ENCODE results near the gene POLD3.

POLD3 gene

GRCh38 chr11:74637700-74638099 is 45.3 kb downstream of the POLD3 start:
- CTCF ChIA-PET = interaction anchor here (0.8 to 1.7 kb wide), 4 partner anchors 26 to 102 kb away, joined by 3 to 5 read pairs (median 3); no protein-coding TSS in a partner anchor
- TF ChIP-seq, protein P1, sequence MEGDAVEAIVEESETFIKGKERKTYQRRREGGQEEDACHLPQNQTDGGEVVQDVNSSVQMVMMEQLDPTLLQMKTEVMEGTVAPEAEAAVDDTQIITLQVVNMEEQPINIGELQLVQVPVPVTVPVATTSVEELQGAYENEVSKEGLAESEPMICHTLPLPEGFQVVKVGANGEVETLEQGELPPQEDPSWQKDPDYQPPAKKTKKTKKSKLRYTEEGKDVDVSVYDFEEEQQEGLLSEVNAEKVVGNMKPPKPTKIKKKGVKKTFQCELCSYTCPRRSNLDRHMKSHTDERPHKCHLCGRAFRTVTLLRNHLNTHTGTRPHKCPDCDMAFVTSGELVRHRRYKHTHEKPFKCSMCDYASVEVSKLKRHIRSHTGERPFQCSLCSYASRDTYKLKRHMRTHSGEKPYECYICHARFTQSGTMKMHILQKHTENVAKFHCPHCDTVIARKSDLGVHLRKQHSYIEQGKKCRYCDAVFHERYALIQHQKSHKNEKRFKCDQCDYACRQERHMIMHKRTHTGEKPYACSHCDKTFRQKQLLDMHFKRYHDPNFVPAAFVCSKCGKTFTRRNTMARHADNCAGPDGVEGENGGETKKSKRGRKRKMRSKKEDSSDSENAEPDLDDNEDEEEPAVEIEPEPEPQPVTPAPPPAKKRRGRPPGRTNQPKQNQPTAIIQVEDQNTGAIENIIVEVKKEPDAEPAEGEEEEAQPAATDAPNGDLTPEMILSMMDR (IDR thresholded peaks at IDR 0.05; ENCODE audit: control extremely low read depth, extremely low read depth, low read depth, missing control alignments) = no peak
- DNase-seq (ENCODE audit: extremely low spot score) = no peak
- POLR2A ChIA-PET = interaction anchor here (0.7 kb wide), 2 partner anchors 72 to 1262 kb away, joined by 4 read pairs; partner anchors contain the start of gene RELT

DNA sequence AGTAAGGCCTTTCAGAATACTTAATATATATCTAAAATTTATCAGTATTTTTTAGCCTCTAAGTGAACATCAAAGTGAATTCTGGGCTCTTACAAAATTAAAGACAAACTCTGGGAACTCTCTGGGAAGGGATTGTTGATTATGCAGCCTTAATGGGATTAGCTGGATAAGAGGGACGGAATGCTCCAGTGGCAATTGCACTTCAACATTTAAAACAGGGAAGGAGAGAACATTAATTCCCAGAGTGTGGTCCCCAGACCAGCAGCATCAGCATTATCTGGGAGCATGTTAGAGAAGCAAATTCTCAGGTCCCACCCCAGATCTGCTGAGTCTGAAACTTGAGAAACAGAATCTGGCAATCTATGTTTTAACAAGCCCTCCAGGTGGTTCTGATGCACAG is 46.5 kb downstream of the POLD3 start:
- TF ChIP-seq, protein P1 (IDR thresholded peaks at IDR 0.05; ENCODE audit: control extremely low read depth, extremely low read depth, low read depth, missing control alignments) = no peak
- ChIA-PET POLR2A (no interaction called here), CTCF (interaction anchor here (0.9 to 1.7 kb wide), 4 partner anchors 14 to 291 kb away, joined by 3 to 5 read pairs (median 3); no protein-coding TSS in a partner anchor)
- DNase-seq (ENCODE audit: extremely low spot score) = no peak

DNA sequence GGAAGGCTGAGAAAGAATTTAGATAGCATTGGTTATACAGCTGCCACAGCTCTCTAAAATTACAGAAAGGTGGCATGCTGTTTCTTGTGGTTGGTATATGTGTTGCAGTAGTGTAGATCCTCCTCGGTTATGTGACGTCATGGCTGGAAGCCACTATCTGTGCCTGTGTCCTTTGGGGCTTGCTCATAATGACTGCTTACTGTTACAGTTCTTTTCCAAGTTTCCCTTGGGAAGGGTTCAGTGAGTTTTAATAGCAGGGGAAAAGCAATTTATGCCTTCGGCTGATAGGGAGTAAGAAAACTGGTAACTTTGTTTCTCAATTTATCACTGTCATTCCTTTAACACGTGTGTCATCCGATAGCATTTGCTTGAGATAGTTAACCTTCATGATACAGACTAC is 47.2 kb downstream of the POLD3 start:
- TF ChIP-seq, protein P1 (IDR thresholded peaks at IDR 0.05; ENCODE audit: control extremely low read depth, extremely low read depth, low read depth, missing control alignments) = no peak
- DNase-seq (ENCODE audit: extremely low spot score) = no peak
- POLR2A ChIA-PET = no interaction called here
- CTCF ChIA-PET = interaction anchor here (1.0 to 1.7 kb wide), 4 partner anchors 15 to 291 kb away, joined by 3 to 5 read pairs (median 4); no protein-coding TSS in a partner anchor

- DNase-seq (ENCODE audit: extremely low spot score) = no peak
- ChIA-PET CTCF (interaction anchor here (0.9 to 1.7 kb wide), 7 partner anchors 11 to 98 kb away, joined by 3 to 4 read pairs (median 3); no protein-coding TSS in a partner anchor), POLR2A (no interaction called here)
- TF ChIP-seq, protein P1 (IDR thresholded peaks at IDR 0.05; ENCODE audit: control extremely low read depth, extremely low read depth, low read depth, missing control alignments) = no peak
These were observed 48.9 kb downstream of the POLD3 start for GRCh38 chr11:74641289-74641688.

GRCh38 chr11:74641905-74642304 is 49.5 kb downstream of the POLD3 start:
- no peak for DNase-seq (ENCODE audit: extremely low spot score)
- TF ChIP-seq, protein P1 (IDR thresholded peaks at IDR 0.05; ENCODE audit: control extremely low read depth, extremely low read depth, low read depth, missing control alignments) = no peak
- ChIA-PET CTCF (interaction anchor here (0.9 to 1.7 kb wide), 7 partner anchors 8 to 97 kb away, joined by 3 to 4 read pairs (median 3); no protein-coding TSS in a partner anchor), POLR2A (no interaction called here)

GRCh38 chr11:74642912-74643311 is 50.5 kb downstream of the POLD3 start:
- POLR2A ChIA-PET = no interaction called here
- DNase-seq (ENCODE audit: extremely low spot score) = no peak
- CTCF ChIA-PET = interaction anchor here (0.9 to 1.5 kb wide), 2 partner anchors 9 to 96 kb away, joined by 3 read pairs; no protein-coding TSS in a partner anchor
- TF ChIP-seq, protein P1 (IDR thresholded peaks at IDR 0.05; ENCODE audit: control extremely low read depth, extremely low read depth, low read depth, missing control alignments) = no peak
